RKO (cell line): Measurements from ENCODE around the gene EGFL8.
A peak's percentile ranks its signal among the peaks of the same experiment; 100 is the strongest.

Experiments
- DNase-seq: peaks from one replicate; pipeline ENCODE4 v3.0.0-alpha.2; 2016; ENCODE audit warnings: low spot score

The EGFL8 gene

GRCh38 chr6:32168350-32168749 lies 4.0 kb downstream of the EGFL8 start:
- no peak for DNase-seq

GRCh38 chr6:32168807-32169591 lies 4.6 kb downstream of the EGFL8 start:
- DNase-seq, result no peak

GRCh38 chr6:32170294-32170693 lies 5.9 kb downstream of the EGFL8 start:
- no peak for DNase-seq

GRCh38 chr6:32171234-32171633 lies 6.8 kb downstream of the EGFL8 start:
- DNase-seq, result no peak

GRCh38 chr6:32173051-32173727 lies 8.8 kb downstream of the EGFL8 start:
- no peak for DNase-seq

GRCh38 chr6:32174416-32174815 lies 10.0 kb downstream of the EGFL8 start:
- no peak for DNase-seq

- no peak for DNase-seq
These were observed 10.9 kb downstream of the EGFL8 start for GRCh38 chr6:32175322-32175710.

- peak; percentile 94 for DNase-seq
These were observed 11.5 kb downstream of the EGFL8 start, which contains the start of gene AGPAT1 for GRCh38 chr6:32175711-32176475. Gene AGPAT1, minus strand, starts transcription at chr6:32176084. Its CDS starts 4,588 bp downstream, at chr6:32171496.

- DNase-seq, result peak; percentile 71
These were observed 12.2 kb downstream of the EGFL8 start for GRCh38 chr6:32176476-32177182.

GRCh38 chr6:32177183-32177787 lies 12.9 kb downstream of the EGFL8 start:
- DNase-seq, result no peak

GRCh38 chr6:32177788-32178546 lies 13.6 kb downstream of the EGFL8 start, which contains the start of gene RNF5:
Gene RNF5, plus strand, starts transcription at chr6:32178405. Its CDS starts 107 bp downstream, at chr6:32178512.
- DNase-seq, result peak; percentile 100

GRCh38 chr6:32178547-32179440 lies 14.4 kb downstream of the EGFL8 start:
- DNase-seq, result peak; percentile 18

GRCh38 chr6:32179766-32180405 lies 15.5 kb downstream of the EGFL8 start:
- DNase-seq, result no peak

- DNase-seq, result no peak
These were observed 16.8 kb downstream of the EGFL8 start for GRCh38 chr6:32181148-32181702.

- DNase-seq, result no peak
These were observed 17.6 kb downstream of the EGFL8 start for GRCh38 chr6:32181915-32182529.

- no peak for DNase-seq
These were observed 18.2 kb downstream of the EGFL8 start for GRCh38 chr6:32182555-32182981.

- DNase-seq, result no peak
These were observed 18.6 kb downstream of the EGFL8 start for GRCh38 chr6:32183030-32183429.

- no peak for DNase-seq
These were observed 19.2 kb downstream of the EGFL8 start for GRCh38 chr6:32183483-32184083.
